ENCODE results near the gene SPIRE1. TPM values are rescaled to one million over a fixed set of nuclear protein-coding genes. Genes with fewer than 3 reads are reported as not detected.

The SPIRE1 gene
- total and polyA plus RNA-seq, 4 donors: 46.9 to 64.2 (median 56.3) TPM

DNA sequence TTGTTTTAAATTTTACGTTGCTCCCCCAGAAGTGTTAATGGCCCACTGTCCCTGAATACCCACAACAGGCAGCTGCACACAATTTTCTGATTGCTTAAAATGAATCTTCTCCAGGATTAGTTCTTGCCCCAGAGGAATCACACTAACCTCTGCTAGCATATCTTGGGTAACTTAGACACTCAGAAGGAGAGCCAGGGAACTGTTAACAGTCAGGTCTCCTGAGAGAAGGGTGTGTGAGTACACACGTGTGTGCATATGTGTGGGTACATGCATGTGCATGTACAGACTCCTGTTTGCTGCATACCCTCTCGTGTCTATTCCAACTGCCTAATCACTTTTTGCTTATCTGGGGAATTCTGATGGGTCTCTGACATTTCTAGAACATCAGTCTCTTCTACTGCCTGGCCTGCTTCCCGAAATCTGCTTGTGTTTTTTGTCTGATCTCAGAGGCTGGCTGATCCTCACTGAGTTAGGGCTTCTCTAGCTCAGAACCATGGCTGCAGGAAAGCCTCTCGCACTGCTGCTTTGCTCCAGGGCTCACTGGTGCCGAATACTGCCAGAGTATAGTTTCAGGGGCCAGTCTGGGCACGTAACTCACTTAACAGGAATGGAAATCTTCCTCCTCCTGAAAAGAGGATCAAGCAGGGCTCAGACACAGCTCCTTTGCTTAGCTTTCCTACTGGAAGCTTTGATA lies 187.4 kb downstream of the SPIRE1 start:
- WGBS (ENCODE audit: insufficient coverage): 60% methylated on average over 5 of the region's 7 CpGs
- Histone ChIP-seq H3K36me3 (ENCODE audit: control insufficient read depth, insufficient read depth, low read length) (peaks cover 4% of the 10 kb centered on the region), H3K4me3 (ENCODE audit: low read depth, low read length) (no peak overlapping the region), H3K27ac (ENCODE audit: low read depth, low read length) (peak overlapping the region; percentile 40), H3K4me1 (ENCODE audit: control insufficient read depth, insufficient read depth, low read length) (no peaks in the 10 kb centered on the region), H3K9me3 (ENCODE audit: control insufficient read depth, insufficient read depth, low read length) (no peaks in the 10 kb centered on the region), H3K27me3 (ENCODE audit: control insufficient read depth, insufficient read depth, low read length) (no peaks in the 10 kb centered on the region)
- DNase-seq (ENCODE audit: low read depth in 4 of 6, low spot score in 6 of 6): peak in 3 of 6 donors; percentile 11 to 72 (median 49)

DNA sequence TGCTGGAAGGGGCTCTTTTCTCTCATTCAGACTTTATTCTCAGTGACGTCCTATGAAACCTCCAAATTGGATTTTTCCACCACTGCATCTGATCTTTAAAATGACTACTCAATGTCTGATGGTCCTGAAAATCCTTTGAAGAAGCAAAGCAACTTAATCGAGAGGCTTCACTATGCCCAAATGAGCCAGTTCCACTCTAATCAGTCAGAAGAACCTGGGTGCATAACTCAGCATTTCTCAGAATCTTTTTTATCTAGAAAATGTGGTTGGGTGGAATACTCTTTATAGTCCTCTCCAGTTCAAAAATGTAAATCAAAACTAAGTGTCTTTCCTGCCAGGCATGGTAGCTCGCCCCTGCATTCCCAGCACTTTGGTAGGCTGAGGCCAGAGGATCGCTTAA lies 189.5 kb downstream of the SPIRE1 start:
- no peak overlapping the region for H3K27ac ChIP-seq (ENCODE audit: low read depth, low read length)
- DNase-seq (ENCODE audit: low read depth in 4 of 6, low spot score in 6 of 6): no peak
- H3K27me3 ChIP-seq (ENCODE audit: control insufficient read depth, insufficient read depth, low read length): no peaks in the 10 kb centered on the region
- WGBS (ENCODE audit: insufficient coverage): 83% methylated on average over 1 of the region's 4 CpGs
- H3K4me3 ChIP-seq (ENCODE audit: low read depth, low read length): no peak overlapping the region
- no peaks in the 10 kb centered on the region for H3K9me3 ChIP-seq (ENCODE audit: control insufficient read depth, insufficient read depth, low read length)
- peaks cover 13% of the 10 kb centered on the region for H3K36me3 ChIP-seq (ENCODE audit: control insufficient read depth, insufficient read depth, low read length)
- no peaks in the 10 kb centered on the region for H3K4me1 ChIP-seq (ENCODE audit: control insufficient read depth, insufficient read depth, low read length)

DNA sequence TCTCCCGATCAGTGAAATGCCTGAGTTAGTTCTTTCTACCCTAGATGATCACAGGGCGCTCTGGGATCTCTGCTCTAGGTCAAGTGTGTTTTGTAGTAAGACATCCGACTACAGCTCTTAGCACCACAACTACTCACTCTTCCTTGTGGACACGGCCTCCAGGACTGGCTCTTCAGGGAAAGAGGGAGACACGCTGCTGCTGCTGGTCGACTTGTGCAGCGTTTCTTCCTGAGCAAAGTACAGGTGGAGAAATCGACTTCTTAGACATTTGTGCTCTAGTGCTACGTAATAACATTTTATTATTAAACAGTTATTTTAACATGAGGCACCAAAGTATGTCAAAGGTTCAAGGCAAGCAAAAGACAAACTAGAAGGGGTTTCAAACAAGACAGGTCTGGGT lies 193.2 kb downstream of the SPIRE1 start:
- no peak overlapping the region for H3K27ac ChIP-seq (ENCODE audit: low read depth, low read length)
- H3K36me3 ChIP-seq (ENCODE audit: control insufficient read depth, insufficient read depth, low read length): peaks cover 16% of the 10 kb centered on the region
- no CpG with 5 or more reads among the region's 9 CpGs for WGBS (ENCODE audit: insufficient coverage)

DNA sequence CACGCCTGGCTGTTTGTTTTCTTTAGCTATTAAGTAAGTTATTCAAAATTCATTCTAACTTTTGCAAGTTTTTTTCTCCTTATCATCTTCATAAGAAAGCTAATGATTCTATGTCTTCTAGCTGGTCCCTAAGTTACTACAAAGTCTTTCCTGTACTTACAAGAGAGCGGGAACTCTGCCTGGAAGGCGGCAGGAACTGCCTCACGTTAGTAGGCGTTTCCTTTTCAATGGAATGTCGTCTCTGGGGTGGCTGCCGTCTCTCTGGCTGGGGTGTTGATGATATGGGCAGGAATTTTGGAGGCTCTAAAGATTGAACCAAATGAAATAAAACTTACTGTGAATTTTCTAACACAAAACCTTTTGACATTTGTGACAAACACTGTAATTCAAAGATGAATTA lies 194.7 kb downstream of the SPIRE1 start:
- Histone ChIP-seq H3K36me3 (ENCODE audit: control insufficient read depth, insufficient read depth, low read length) (peaks cover 20% of the 10 kb centered on the region), H3K27ac (ENCODE audit: low read depth, low read length) (no peak overlapping the region), H3K4me1 (ENCODE audit: control insufficient read depth, insufficient read depth, low read length) (no peaks in the 10 kb centered on the region), H3K27me3 (ENCODE audit: control insufficient read depth, insufficient read depth, low read length) (no peaks in the 10 kb centered on the region), H3K4me3 (ENCODE audit: low read depth, low read length) (no peak overlapping the region), H3K9me3 (ENCODE audit: control insufficient read depth, insufficient read depth, low read length) (no peaks in the 10 kb centered on the region)
- WGBS (ENCODE audit: insufficient coverage): no CpG with 5 or more reads among the region's 7 CpGs
- DNase-seq (ENCODE audit: low read depth in 4 of 6, low spot score in 6 of 6): no peak

More for the DNA sequence above, 193.2 kb downstream of the SPIRE1 start:
- Histone ChIP-seq H3K27me3 (ENCODE audit: control insufficient read depth, insufficient read depth, low read length) (no peaks in the 10 kb centered on the region), H3K4me1 (ENCODE audit: control insufficient read depth, insufficient read depth, low read length) (no peaks in the 10 kb centered on the region), H3K9me3 (ENCODE audit: control insufficient read depth, insufficient read depth, low read length) (no peaks in the 10 kb centered on the region), H3K4me3 (ENCODE audit: low read depth, low read length) (no peak overlapping the region)
- DNase-seq (ENCODE audit: low read depth in 4 of 6, low spot score in 6 of 6): no peak

DNA sequence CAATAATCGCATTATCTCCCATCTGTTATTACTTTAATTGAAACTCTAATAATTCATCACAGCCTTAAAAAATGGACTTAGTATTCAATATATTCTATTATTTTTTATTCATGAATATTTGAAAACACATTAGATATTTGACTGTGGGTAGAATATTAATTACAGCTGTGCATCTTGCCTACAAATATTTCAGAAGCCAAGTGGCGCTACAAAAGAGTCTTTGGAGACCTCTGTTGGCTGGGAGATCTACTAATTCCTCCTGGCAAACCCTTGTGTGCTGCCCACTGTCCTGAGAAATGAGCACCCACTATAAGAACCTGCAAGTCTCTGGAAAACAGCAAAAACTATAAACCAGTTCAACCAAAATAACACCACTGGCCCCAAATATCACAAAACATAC lies 195.7 kb downstream of the SPIRE1 start:
- no peak for DNase-seq (ENCODE audit: low read depth in 4 of 6, low spot score in 6 of 6)
- no CpG with 5 or more reads among the region's 2 CpGs for WGBS (ENCODE audit: insufficient coverage)
- Histone ChIP-seq H3K36me3 (ENCODE audit: control insufficient read depth, insufficient read depth, low read length) (peaks cover 20% of the 10 kb centered on the region), H3K4me1 (ENCODE audit: control insufficient read depth, insufficient read depth, low read length) (no peaks in the 10 kb centered on the region), H3K4me3 (ENCODE audit: low read depth, low read length) (no peak overlapping the region), H3K9me3 (ENCODE audit: control insufficient read depth, insufficient read depth, low read length) (no peaks in the 10 kb centered on the region), H3K27ac (ENCODE audit: low read depth, low read length) (no peak overlapping the region), H3K27me3 (ENCODE audit: control insufficient read depth, insufficient read depth, low read length) (no peaks in the 10 kb centered on the region)

DNA sequence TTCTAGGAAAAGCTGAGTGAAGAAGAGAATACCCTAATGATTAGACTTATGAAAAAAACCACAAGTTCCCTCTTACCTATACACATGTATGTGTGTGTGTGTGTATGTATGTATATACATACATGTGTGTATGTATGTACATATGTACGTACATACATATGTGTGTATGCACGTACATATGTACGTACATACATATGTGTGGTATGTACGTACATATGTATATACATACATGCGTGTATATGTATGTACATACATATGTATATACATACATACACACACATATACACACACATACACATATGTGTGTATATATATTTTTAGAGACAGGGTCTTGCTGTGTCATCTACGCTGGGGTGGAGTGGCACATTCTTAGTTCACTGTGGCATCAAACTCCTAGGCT lies 196.6 kb downstream of the SPIRE1 start:
- DNase-seq (ENCODE audit: low read depth in 4 of 6, low spot score in 6 of 6): no peak
- H3K36me3 ChIP-seq (ENCODE audit: control insufficient read depth, insufficient read depth, low read length): peaks cover 20% of the 10 kb centered on the region
- H3K27ac ChIP-seq (ENCODE audit: low read depth, low read length): peak overlapping the region; percentile 20

DNA sequence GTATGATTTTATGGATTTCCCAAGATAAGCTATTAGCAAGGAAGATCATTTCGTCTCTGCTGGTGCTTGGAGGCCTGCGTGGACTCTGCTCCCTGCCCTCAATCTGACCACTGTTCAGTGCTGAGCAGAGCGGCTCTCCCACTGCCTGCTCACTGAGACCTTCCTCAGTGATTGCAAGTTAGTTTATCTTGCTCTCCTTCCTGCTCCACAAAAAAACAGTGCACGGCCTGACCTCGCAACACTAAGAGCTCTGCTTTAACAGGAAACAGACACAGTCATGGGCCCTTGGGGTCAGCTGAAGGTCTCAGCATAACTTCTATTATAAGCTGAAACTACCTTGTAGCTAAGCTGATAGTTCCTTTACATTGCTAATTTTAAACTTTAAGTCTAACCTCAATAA lies 197.0 kb downstream of the SPIRE1 start:
- H3K4me1 ChIP-seq (ENCODE audit: control insufficient read depth, insufficient read depth, low read length): peaks cover 6% of the 10 kb centered on the region
- H3K4me3 ChIP-seq (ENCODE audit: low read depth, low read length): no peak overlapping the region
- no peaks in the 10 kb centered on the region for H3K9me3 ChIP-seq (ENCODE audit: control insufficient read depth, insufficient read depth, low read length)
- no peaks in the 10 kb centered on the region for H3K27me3 ChIP-seq (ENCODE audit: control insufficient read depth, insufficient read depth, low read length)
- peaks cover 19% of the 10 kb centered on the region for H3K36me3 ChIP-seq (ENCODE audit: control insufficient read depth, insufficient read depth, low read length)
- WGBS (ENCODE audit: insufficient coverage): 56% methylated on average over 5 of the region's 5 CpGs
- peak overlapping the region; percentile 20 for H3K27ac ChIP-seq (ENCODE audit: low read depth, low read length)
- peak in 1 of 6 donors; percentile 17 for DNase-seq (ENCODE audit: low read depth in 4 of 6, low spot score in 6 of 6)

More for the DNA sequence above, 196.6 kb downstream of the SPIRE1 start:
- WGBS (ENCODE audit: insufficient coverage): no CpG with 5 or more reads among the region's 6 CpGs
- no peak overlapping the region for H3K4me3 ChIP-seq (ENCODE audit: low read depth, low read length)
- H3K27me3 ChIP-seq (ENCODE audit: control insufficient read depth, insufficient read depth, low read length): no peaks in the 10 kb centered on the region
- H3K9me3 ChIP-seq (ENCODE audit: control insufficient read depth, insufficient read depth, low read length): no peaks in the 10 kb centered on the region
- H3K4me1 ChIP-seq (ENCODE audit: control insufficient read depth, insufficient read depth, low read length): peaks cover 6% of the 10 kb centered on the region

DNA sequence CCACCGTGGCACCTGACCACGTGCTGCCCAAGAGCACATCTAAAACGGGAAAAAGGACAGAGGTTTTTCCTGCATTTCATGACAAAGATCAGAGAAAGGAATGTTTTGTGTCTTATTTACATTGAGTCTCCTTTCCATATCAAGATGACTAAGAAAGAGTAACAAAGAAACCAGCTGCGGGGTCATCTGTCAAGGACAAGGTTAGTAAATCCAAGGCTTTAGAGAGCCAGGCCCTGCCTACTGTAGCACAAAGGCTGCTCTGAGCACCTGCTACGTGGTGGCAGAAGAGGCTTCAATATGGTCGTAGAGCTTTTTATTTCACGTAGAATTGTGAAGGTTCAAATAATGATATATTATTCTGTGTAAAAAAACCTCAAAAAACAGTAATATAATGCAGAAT lies 199.1 kb downstream of the SPIRE1 start:
- Histone ChIP-seq H3K4me1 (ENCODE audit: control insufficient read depth, insufficient read depth, low read length) (peaks cover 11% of the 10 kb centered on the region), H3K4me3 (ENCODE audit: low read depth, low read length) (no peak overlapping the region), H3K27me3 (ENCODE audit: control insufficient read depth, insufficient read depth, low read length) (no peaks in the 10 kb centered on the region), H3K36me3 (ENCODE audit: control insufficient read depth, insufficient read depth, low read length) (peaks cover 12% of the 10 kb centered on the region), H3K9me3 (ENCODE audit: control insufficient read depth, insufficient read depth, low read length) (no peaks in the 10 kb centered on the region), H3K27ac (ENCODE audit: low read depth, low read length) (peak overlapping the region; percentile 11)
- peak in 1 of 6 donors; percentile 10 for DNase-seq (ENCODE audit: low read depth in 4 of 6, low spot score in 6 of 6)
- no CpG with 5 or more reads among the region's 7 CpGs for WGBS (ENCODE audit: insufficient coverage)

DNA sequence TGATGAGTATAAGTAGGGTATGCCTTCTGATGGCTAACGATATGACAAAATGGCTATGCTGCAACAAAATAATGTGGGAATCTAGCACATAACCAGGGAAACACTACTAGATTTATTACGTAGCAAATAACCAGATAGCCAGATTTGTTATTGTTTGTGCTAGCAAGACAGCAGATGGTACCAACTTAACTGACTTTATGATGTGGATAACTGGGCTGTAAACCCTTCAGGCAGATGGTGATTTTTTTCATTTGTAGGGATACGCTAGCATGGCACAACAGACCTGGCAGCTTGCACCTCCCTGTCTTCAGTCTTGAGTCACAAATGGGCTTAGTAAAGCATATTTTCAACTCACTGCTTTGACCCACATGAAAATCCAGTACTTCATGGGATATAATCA lies 201.5 kb downstream of the SPIRE1 start:
- H3K4me1 ChIP-seq (ENCODE audit: control insufficient read depth, insufficient read depth, low read length): peaks cover 11% of the 10 kb centered on the region
- H3K27me3 ChIP-seq (ENCODE audit: control insufficient read depth, insufficient read depth, low read length): no peaks in the 10 kb centered on the region
- peak overlapping the region; percentile 77 for H3K27ac ChIP-seq (ENCODE audit: low read depth, low read length)
- no peaks in the 10 kb centered on the region for H3K9me3 ChIP-seq (ENCODE audit: control insufficient read depth, insufficient read depth, low read length)
- peak in 2 of 6 donors; percentile 75 to 87 for DNase-seq (ENCODE audit: low read depth in 4 of 6, low spot score in 6 of 6)
- whole genome bisulfite sequencing (ENCODE audit: insufficient coverage): 64% methylated on average over 1 of the region's 3 CpGs
- H3K4me3 ChIP-seq (ENCODE audit: low read depth, low read length): no peak overlapping the region
- peaks cover 22% of the 10 kb centered on the region for H3K36me3 ChIP-seq (ENCODE audit: control insufficient read depth, insufficient read depth, low read length)

DNA sequence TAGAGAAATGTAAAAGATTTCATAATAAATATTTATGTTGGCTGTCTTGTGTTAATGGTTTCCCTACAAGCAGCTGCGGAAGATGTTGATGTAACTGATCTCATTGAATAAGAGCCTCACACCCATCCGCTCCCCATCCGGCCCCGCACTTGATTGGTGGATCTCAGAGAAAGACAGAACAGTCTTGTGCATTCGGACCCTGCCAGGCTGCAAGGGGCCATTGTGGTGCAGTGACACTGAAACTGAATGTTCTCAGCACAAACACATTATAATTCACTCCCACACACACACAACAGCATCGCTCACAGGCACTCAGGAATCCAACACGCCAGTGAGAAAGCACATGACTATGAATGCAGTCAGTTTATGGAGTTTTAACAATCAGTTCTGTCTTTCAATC lies 202.4 kb downstream of the SPIRE1 start:
- H3K9me3 ChIP-seq (ENCODE audit: control insufficient read depth, insufficient read depth, low read length): no peaks in the 10 kb centered on the region
- peaks cover 27% of the 10 kb centered on the region for H3K36me3 ChIP-seq (ENCODE audit: control insufficient read depth, insufficient read depth, low read length)

More for the DNA sequence above, 202.4 kb downstream of the SPIRE1 start:
- Histone ChIP-seq H3K27me3 (ENCODE audit: control insufficient read depth, insufficient read depth, low read length) (no peaks in the 10 kb centered on the region), H3K27ac (ENCODE audit: low read depth, low read length) (peak overlapping the region; percentile 77), H3K4me3 (ENCODE audit: low read depth, low read length) (no peak overlapping the region), H3K4me1 (ENCODE audit: control insufficient read depth, insufficient read depth, low read length) (peaks cover 11% of the 10 kb centered on the region)
- DNase-seq (ENCODE audit: low read depth in 4 of 6, low spot score in 6 of 6): peak; percentile 74 to 95 (median 82)
- 26% methylated on average over 5 of the region's 7 CpGs for WGBS (ENCODE audit: insufficient coverage)

All from spinal cord (tissue), 10 donors.